Measurements from ENCODE around the gene ZNF214. TPM values are rescaled to one million over a fixed set of nuclear protein-coding genes. Genes with fewer than 3 reads are reported as not detected.
"Not testable (repeated sequence)": the region's sequence is repeated elsewhere in the genome, so short reads cannot be mapped to it uniquely, and the experiment has no call there.

The ZNF214 gene
- total RNA-seq, 3 donors from 2014 or later = 3.0 to 6.9 (median 4.9) TPM

DNA sequence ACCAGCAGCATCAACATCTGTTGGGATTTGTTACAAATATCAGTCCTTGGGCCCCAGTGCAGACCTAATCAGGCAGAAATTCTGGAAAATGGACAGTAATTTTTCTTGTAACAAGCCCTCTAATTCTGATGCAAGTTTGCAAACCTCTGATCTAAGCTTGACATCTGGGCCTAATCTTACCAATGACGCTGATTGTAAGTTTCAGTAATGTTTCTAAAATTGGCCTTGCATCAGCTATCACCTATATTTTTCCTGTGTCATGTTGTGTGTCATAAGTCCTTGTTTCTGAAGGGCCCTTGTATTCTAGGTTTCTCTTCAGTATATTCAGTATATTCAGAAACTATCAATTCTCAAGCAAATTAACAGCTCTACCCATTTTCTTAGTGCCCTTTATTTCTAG, 57.5 kb downstream of the ZNF214 start:
- Histone ChIP-seq H3K27ac (no peak overlapping the region), H3K9me3 (peaks cover 0 to 4% of the 10 kb centered on the region in 2 donors), H3K4me3 (no peak overlapping the region), H3K36me3 (no peaks in the 10 kb centered on the region), H3K4me1 (no peaks in the 10 kb centered on the region), H3K27me3 (no peaks in the 10 kb centered on the region)
- TF ChIP-seq, protein P1, sequence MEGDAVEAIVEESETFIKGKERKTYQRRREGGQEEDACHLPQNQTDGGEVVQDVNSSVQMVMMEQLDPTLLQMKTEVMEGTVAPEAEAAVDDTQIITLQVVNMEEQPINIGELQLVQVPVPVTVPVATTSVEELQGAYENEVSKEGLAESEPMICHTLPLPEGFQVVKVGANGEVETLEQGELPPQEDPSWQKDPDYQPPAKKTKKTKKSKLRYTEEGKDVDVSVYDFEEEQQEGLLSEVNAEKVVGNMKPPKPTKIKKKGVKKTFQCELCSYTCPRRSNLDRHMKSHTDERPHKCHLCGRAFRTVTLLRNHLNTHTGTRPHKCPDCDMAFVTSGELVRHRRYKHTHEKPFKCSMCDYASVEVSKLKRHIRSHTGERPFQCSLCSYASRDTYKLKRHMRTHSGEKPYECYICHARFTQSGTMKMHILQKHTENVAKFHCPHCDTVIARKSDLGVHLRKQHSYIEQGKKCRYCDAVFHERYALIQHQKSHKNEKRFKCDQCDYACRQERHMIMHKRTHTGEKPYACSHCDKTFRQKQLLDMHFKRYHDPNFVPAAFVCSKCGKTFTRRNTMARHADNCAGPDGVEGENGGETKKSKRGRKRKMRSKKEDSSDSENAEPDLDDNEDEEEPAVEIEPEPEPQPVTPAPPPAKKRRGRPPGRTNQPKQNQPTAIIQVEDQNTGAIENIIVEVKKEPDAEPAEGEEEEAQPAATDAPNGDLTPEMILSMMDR (IDR thresholded peaks at IDR 0.05) = no peak
- TF ChIP-seq POLR2A (IDR thresholded peaks at IDR 0.05) = no peak
- no peak for TF ChIP-seq POLR2AphosphoS5 (IDR thresholded peaks at IDR 0.05)
- intact Hi-C loops (cut with DNase I; ENCODE audit: low total_unique reads) = no loop called here
- DNase-seq (ENCODE audit: low spot score in 2 of 2) = no peak

DNA sequence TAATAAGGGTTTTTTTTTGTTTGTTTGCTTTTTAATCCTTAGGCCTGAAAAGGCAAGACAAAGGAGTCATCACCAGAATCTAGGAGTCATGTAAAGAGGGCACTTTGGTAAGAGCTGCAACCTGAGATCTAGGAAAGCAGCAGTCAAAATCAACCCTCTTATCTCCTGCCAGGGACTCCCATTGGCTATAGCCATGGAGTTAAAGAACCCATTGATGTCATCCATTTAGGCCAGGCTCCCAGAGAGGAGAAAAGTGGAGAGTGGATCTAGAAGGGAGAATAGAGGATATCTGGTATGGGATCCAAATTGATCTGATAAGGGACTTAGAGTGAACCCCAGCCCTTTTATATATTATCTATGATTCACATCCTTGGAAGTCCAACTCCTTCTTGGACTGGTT, 58.0 kb downstream of the ZNF214 start:
- Histone ChIP-seq H3K36me3 (no peaks in the 10 kb centered on the region), H3K9me3 (no peaks in the 10 kb centered on the region), H3K4me1 (no peaks in the 10 kb centered on the region), H3K27me3 (no peaks in the 10 kb centered on the region), H3K27ac (no peak overlapping the region), H3K4me3 (no peak overlapping the region)
- no peak for DNase-seq (ENCODE audit: low spot score in 2 of 2)
- intact Hi-C loops (cut with DNase I; ENCODE audit: low total_unique reads) = no loop called here
- no peak for TF ChIP-seq POLR2AphosphoS5 (IDR thresholded peaks at IDR 0.05)
- TF ChIP-seq, protein P1 (IDR thresholded peaks at IDR 0.05) = no peak
- TF ChIP-seq POLR2A (IDR thresholded peaks at IDR 0.05) = no peak

DNA sequence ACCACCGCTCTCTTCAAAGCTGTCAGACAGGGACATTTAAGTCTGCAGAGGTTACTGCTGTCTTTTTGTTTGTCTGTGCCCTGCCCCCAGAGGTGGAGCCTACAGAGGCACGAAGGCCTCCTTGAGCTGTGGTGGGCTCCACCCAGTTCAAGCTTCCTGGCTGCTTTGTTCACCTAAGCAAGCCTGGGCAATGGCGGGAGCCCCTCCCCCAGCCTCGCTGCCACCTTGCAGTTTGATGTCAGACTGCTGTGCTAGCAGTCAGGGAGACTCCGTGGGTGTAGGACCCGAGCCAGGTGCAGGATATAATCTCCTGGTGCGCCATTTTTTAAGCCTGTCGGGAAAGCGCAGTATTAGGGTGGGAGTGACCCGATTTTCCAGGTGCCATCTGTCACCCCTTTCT, 65.9 kb downstream of the ZNF214 start:
- DNase-seq (ENCODE audit: low spot score in 2 of 2); H3K27ac ChIP-seq; H3K9me3 ChIP-seq; intact Hi-C loops (cut with DNase I; ENCODE audit: low total_unique reads); H3K4me1 ChIP-seq; H3K4me3 ChIP-seq; H3K27me3 ChIP-seq; H3K36me3 ChIP-seq: not testable (repeated sequence)

Other genes starting within 250 kb of the ZNF214 start
- gene OR2AG2, start 248.4 kb downstream of the ZNF214 start, total RNA-seq = 1 to 10 TPM in 1 of 3 donors, under 1 TPM in 1, not detected in 1; 0.44 to 3.6 TPM
- gene OR2AG1, start 237.3 kb downstream of the ZNF214 start, total RNA-seq = not detected
- gene OR6A2, start 220.7 kb downstream of the ZNF214 start, total RNA-seq = 1 to 10 TPM in 1 of 3 donors, under 1 TPM in 2; 0.16 to 1.2 (median 0.33) TPM
- gene OR10A5, start 174.7 kb downstream of the ZNF214 start, total RNA-seq = not detected
- gene OR10A2, start 157.3 kb downstream of the ZNF214 start, total RNA-seq = not detected
- gene OR10A4, start 143.7 kb downstream of the ZNF214 start, total RNA-seq = not detected
- under 1 TPM in 2 of 3 donors, not detected in 1; 0.44 to 0.66 TPM for gene OR2D2, start 127.8 kb downstream of the ZNF214 start, total RNA-seq
- not detected for gene OR2D3, start 99.3 kb downstream of the ZNF214 start, total RNA-seq
- 1 to 10 TPM in 2 of 3 donors, under 1 TPM in 1; 0.80 to 3.6 (median 2.3) TPM for gene ZNF215, start 93.9 kb downstream of the ZNF214 start, total RNA-seq
- gene NLRP14, start 133 bp upstream of the ZNF214 start, total RNA-seq = under 1 TPM; under 0.01 to 0.29 (median 0.16) TPM
- under 1 TPM in 1 of 3 donors, not detected in 2; 0.15 TPM for gene RBMXL2, start 68.7 kb upstream of the ZNF214 start, total RNA-seq
- under 1 TPM in 2 of 3 donors, not detected in 1; 0.33 to 0.73 TPM for gene SYT9, start 231.6 kb upstream of the ZNF214 start, total RNA-seq